ENCODE measurements around the gene NBPF3. TPM values are rescaled to one million over a fixed set of nuclear protein-coding genes. Genes with fewer than 3 reads are reported as not detected.

The NBPF3 gene, protein sequence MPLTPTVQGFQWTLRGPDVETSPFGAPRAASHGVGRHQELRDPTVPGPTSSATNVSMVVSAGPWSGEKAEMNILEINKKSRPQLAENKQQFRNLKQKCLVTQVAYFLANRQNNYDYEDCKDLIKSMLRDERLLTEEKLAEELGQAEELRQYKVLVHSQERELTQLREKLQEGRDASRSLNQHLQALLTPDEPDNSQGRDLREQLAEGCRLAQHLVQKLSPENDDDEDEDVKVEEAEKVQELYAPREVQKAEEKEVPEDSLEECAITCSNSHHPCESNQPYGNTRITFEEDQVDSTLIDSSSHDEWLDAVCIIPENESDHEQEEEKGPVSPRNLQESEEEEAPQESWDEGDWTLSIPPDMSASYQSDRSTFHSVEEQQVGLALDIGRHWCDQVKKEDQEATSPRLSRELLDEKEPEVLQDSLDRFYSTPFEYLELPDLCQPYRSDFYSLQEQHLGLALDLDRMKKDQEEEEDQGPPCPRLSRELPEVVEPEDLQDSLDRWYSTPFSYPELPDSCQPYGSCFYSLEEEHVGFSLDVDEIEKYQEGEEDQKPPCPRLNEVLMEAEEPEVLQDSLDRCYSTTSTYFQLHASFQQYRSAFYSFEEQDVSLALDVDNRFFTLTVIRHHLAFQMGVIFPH
- total RNA-seq (10 to 100 TPM in 4 of 5 donors, 1 to 10 TPM in 1; 3.5 to 42.8 (median 14.8) TPM), polyA plus RNA-seq (1 to 10 TPM; 1.1 to 6.1 (median 5.4) TPM)
- long read RNA-seq, donor 1, result 0 reads
- long read RNA-seq, donor 2, full-length matches to known transcripts, result 1 of 1 reads
- long read RNA-seq, donor 2, partial matches to known transcripts, result 0 of 1 reads
- long read RNA-seq, donor 2, other reads (novel, unspliced or antisense), result 0 of 1 reads
- long read RNA-seq, donor 3, result 0 reads
- long read RNA-seq, donor 4, result 0 reads
- long read RNA-seq, donor 5, result 0 reads
- long read RNA-seq, donor 6, result 0 reads
- long read RNA-seq, donor 7, full-length matches to known transcripts, result 1 of 1 reads
- long read RNA-seq, donor 7, partial matches to known transcripts, result 0 of 1 reads
- long read RNA-seq, donor 7, other reads (novel, unspliced or antisense), result 0 of 1 reads
- long read RNA-seq, donor 8, result 0 reads
- long read RNA-seq, donor 9, partial matches to known transcripts, result 0 of 7 reads
- long read RNA-seq, donor 9, other reads (novel, unspliced or antisense), result 7 of 7 reads
- long read RNA-seq, donor 10, result 0 reads

DNA sequence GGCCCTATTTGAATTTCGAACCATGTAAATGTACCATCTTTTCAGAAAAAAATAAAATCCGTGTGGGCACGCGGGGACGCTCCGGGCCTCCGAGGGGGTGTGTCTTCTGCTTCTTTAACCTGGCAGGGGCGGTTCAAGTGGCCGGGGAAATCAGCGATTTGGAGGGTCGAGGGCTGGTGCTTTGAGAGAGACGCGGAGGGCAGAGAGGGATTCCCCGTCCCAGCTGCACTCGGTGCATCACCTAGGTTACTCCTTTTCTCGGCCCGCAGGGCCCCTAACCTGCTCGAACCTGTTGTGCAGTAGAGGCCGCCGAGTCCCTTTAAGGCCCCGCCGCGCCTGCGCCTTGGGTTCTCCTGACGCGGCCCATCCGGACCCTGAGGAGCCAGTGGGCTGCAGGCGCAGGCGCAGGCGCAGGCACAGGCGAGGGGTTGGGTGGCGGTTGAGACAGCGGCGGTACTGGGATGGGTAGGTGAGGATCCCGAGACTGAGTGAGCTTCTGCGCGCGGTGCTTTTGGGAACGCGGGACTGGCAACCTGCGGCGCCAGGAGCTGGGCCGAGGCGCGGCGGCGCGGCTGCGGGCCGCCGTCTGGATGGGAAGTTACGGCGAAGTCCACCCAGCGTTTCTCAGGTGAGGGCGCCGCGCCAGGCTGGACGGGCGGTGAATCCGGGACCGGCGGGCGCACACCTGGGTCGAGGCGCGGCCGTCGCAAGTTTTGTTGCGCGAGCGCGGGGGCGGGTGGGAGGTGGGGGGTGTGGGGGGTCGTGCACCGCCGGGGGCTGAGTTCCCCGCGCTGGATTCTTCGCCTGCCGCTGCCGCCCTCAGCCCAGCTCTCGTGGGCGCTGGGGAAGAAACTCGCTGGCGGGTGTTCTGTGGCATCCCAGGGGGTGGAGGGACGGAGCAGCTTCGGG is at the start of gene NBPF3:
Gene NBPF3, plus strand, starts transcription at position 417 of the 909 bp plus-strand sequence. CDS start 4,950 bp downstream, outside the sequence.
- Histone ChIP-seq H3K27me3 (peaks cover 0 to 23% (median 0%) of the 10 kb centered on the region in 3 donors), H3K4me3 (peak within 1 kb of the TSS; percentile 68 to 85 (median 73)), H3K4me1 (peaks cover 8 to 37% (median 32%) of the 10 kb centered on the region in 4 donors), H3K9me3 (no peaks in the 10 kb centered on the region), H3K36me3 (peaks cover 0 to 5% (median 4%) of the 10 kb centered on the region in 4 donors), H3K27ac (peak within 1 kb of the TSS; percentile 58 to 83 (median 75))
- 0 to 1% (median 0%) methylated on average over 35 to 87 of the region's 87 CpGs for WGBS, 5 donors
- intact Hi-C loops (cut with DNase I; ENCODE audit: low total_unique reads), result no loop called here
- peak; percentile 91 to 97 for DNase-seq
- peak; percentile 33 to 66 (median 49) for TF ChIP-seq POLR2AphosphoS5 (IDR thresholded peaks at IDR 0.05)
- TF ChIP-seq EP300 (IDR thresholded peaks at IDR 0.05), result no peak

DNA sequence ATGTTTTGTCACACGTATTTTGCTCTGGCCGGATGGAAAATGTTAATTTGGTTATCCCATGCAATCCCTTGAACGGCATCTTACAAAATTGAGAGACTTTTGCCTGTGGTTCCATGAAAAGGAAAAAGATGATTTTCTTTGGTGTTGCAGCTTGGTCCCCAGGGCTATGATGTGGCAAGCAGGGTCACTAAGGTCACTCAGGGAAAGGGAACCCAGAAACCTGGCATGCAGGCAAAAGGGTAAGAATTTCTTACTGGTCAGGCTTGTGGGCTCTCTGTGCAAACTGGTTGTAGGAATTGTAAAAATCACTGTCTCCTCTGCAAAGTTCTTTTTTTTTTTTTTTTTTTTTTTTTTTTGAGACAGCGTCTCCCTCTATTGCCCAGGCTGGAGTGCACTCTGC is 48.4 kb upstream of the NBPF3 start:
- H3K9me3 ChIP-seq, result no peaks in the 10 kb centered on the region
- H3K27ac ChIP-seq, result no peak overlapping the region
- DNase-seq, result no peak
- TF ChIP-seq EP300 (IDR thresholded peaks at IDR 0.05) (no peak), POLR2AphosphoS5 (IDR thresholded peaks at IDR 0.05) (no peak), POLR2A (IDR thresholded peaks at IDR 0.05) (no peak)
- TF ChIP-seq, protein P1, sequence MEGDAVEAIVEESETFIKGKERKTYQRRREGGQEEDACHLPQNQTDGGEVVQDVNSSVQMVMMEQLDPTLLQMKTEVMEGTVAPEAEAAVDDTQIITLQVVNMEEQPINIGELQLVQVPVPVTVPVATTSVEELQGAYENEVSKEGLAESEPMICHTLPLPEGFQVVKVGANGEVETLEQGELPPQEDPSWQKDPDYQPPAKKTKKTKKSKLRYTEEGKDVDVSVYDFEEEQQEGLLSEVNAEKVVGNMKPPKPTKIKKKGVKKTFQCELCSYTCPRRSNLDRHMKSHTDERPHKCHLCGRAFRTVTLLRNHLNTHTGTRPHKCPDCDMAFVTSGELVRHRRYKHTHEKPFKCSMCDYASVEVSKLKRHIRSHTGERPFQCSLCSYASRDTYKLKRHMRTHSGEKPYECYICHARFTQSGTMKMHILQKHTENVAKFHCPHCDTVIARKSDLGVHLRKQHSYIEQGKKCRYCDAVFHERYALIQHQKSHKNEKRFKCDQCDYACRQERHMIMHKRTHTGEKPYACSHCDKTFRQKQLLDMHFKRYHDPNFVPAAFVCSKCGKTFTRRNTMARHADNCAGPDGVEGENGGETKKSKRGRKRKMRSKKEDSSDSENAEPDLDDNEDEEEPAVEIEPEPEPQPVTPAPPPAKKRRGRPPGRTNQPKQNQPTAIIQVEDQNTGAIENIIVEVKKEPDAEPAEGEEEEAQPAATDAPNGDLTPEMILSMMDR (IDR thresholded peaks at IDR 0.05), result no peak
- peaks cover 0 to 13% (median 0%) of the 10 kb centered on the region in 3 donors for H3K27me3 ChIP-seq
- intact Hi-C loops (cut with DNase I; ENCODE audit: low total_unique reads), result no loop called here
- H3K4me3 ChIP-seq, result no peak overlapping the region
- H3K4me1 ChIP-seq, result no peaks in the 10 kb centered on the region
- WGBS, 5 donors, result 78 to 98% (median 91%) methylated on average over 4 of the region's 4 CpGs
- H3K36me3 ChIP-seq, result no peaks in the 10 kb centered on the region

DNA sequence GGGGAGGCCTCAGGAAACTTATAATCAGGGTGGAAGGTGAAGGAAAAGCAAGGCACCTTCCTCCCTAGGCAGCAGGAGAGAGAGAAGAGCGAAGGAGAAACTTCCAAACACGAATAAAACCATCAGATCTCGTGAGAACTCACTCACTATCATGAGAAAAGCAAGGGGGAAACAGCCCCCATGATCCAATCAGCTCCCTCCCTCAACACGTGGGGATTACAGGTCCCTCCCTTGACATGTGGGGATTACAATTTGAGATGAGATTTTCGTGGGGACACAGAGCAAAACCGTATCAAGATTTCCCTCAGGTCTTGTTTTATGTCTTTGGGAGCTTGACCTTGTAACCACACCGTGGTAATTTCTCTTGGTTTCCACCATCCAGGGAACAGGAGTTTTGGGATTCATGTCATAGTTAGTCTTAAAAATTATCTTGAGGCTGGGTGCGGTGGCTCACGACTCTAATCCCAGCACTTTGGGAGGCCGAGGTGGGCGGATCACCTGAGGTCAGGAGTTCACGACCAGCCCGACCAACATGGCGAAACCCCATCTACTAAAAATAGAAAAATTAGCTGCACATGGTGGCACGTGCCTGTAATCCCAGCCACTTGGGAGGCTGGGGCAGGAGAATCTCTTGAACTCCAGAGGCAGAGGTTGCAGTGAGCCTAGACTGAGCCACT is 47.2 kb upstream of the NBPF3 start:
- H3K27ac ChIP-seq, result no peak overlapping the region
- intact Hi-C loops (cut with DNase I; ENCODE audit: low total_unique reads), result no loop called here
- no peak for TF ChIP-seq POLR2A (IDR thresholded peaks at IDR 0.05)
- TF ChIP-seq, protein P1 (IDR thresholded peaks at IDR 0.05), result no peak
- H3K27me3 ChIP-seq, result peaks cover 0 to 13% (median 0%) of the 10 kb centered on the region in 3 donors
- no peaks in the 10 kb centered on the region for H3K4me1 ChIP-seq
- 80 to 86% (median 83%) methylated on average over 15 of the region's 15 CpGs for WGBS, 5 donors
- no peak for DNase-seq
- no peaks in the 10 kb centered on the region for H3K36me3 ChIP-seq
- H3K9me3 ChIP-seq, result no peaks in the 10 kb centered on the region
- no peak overlapping the region for H3K4me3 ChIP-seq

DNA sequence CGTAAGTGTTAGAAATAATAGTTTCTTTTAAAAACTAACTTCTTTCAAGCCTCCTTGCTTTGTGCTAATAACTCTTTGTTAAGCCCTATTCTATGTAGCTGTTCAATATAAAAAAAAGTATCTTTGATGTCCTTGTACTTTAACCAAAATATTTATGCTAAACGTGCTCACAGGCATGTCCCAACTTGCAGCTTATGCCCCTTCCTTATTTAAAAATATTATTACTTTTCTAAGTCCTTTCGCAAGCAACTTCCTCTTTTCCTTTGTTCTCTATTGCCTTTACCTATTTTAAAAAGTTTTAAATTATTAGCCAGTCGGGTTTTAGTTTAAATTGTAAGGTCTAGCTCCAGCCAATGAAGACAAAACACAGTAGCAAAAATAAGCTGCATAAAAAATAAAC is 43.4 kb upstream of the NBPF3 start:
- TF ChIP-seq EP300 (IDR thresholded peaks at IDR 0.05) (no peak), POLR2AphosphoS5 (IDR thresholded peaks at IDR 0.05) (no peak), POLR2A (IDR thresholded peaks at IDR 0.05) (no peak)
- TF ChIP-seq, protein P1 (IDR thresholded peaks at IDR 0.05), result no peak
- Histone ChIP-seq H3K27me3 (peaks cover 0 to 22% (median 0%) of the 10 kb centered on the region in 3 donors), H3K36me3 (no peaks in the 10 kb centered on the region), H3K27ac (no peak overlapping the region), H3K4me3 (no peak overlapping the region), H3K9me3 (no peaks in the 10 kb centered on the region), H3K4me1 (no peaks in the 10 kb centered on the region)
- intact Hi-C loops (cut with DNase I; ENCODE audit: low total_unique reads), result no loop called here
- no peak for DNase-seq
- WGBS, 5 donors, result 52 to 74% (median 66%) methylated on average over 4 of the region's 4 CpGs
